IPS-18c (cell line): Measurements from ENCODE around the gene OLFM3.

Experiments
- H3K4me3 ChIP-seq: 2 replicates; pipeline ENCODE4 v1.7.0; 2013; ENCODE audit warnings: low read depth, mild to moderate bottlenecking, low read length, moderate library complexity; ENCODE audit not compliant: insufficient read depth
- H3K9me3 ChIP-seq: one replicate; pipeline ENCODE4 v1.6.1; 2013; ENCODE audit warnings: mild to moderate bottlenecking, low read length, moderate library complexity; ENCODE audit not compliant: control insufficient read depth, insufficient read depth

OLFM3 gene

GRCh38 chr1:101816262-101816661, 180.5 kb downstream of the OLFM3 start:
- Histone ChIP-seq H3K9me3 (no peaks in the 10 kb centered on the region), H3K4me3 (no peak overlapping the region)

GRCh38 chr1:101798417-101798816, 198.3 kb downstream of the OLFM3 start:
- Histone ChIP-seq H3K9me3 (no peaks in the 10 kb centered on the region), H3K4me3 (no peak overlapping the region)

GRCh38 chr1:101797722-101798121, 199.0 kb downstream of the OLFM3 start:
- Histone ChIP-seq H3K4me3 (no peak overlapping the region), H3K9me3 (no peaks in the 10 kb centered on the region)

GRCh38 chr1:101781201-101781831, 215.4 kb downstream of the OLFM3 start:
- H3K4me3 ChIP-seq: no peak overlapping the region
- H3K9me3 ChIP-seq: no peaks in the 10 kb centered on the region

GRCh38 chr1:101769520-101769919, 227.2 kb downstream of the OLFM3 start:
- no peak overlapping the region for H3K4me3 ChIP-seq
- no peaks in the 10 kb centered on the region for H3K9me3 ChIP-seq

- Histone ChIP-seq H3K9me3 (no peaks in the 10 kb centered on the region), H3K4me3 (no peak overlapping the region)
Observed at GRCh38 chr1:101757985-101758384, 238.7 kb downstream of the OLFM3 start.

- H3K9me3 ChIP-seq: no peaks in the 10 kb centered on the region
- H3K4me3 ChIP-seq: no peak overlapping the region
Observed at GRCh38 chr1:101756411-101756810, 240.3 kb downstream of the OLFM3 start.
